Testis (tissue), 2 donors: ENCODE results near the gene NFATC1.

Source experiments
- CTCF ChIP-seq, 3 experiments: fragments of 450-650 bp in 2 of 3; fragments of 200-600 bp in 1 of 3; sonication (generic) in 1 of 3; IDR thresholded peaks; one replicate each; pipeline ENCODE4 v1.5.1; 2016 to 2019; ENCODE audit warnings: antibody characterized with exemption in 3 of 3, mild to moderate bottlenecking in 2 of 3, moderate library complexity in 1 of 3
- POLR2A ChIP-seq: fragments of 450-650 bp; IDR thresholded peaks from one replicate; pipeline ENCODE4 v1.6.1; 2017; ENCODE audit warnings: antibody characterized with exemption, mild to moderate bottlenecking, moderate library complexity

- TF ChIP-seq CTCF (IDR thresholded peaks at IDR 0.05) (no peak), POLR2A (no peak)
Measured at GRCh38 chr18:79382681-79383387, 12.9 kb upstream of the NFATC1 start.
